ENCODE measurements around the gene USP19.
A peak's percentile ranks its signal among the peaks of the same experiment; 100 is the strongest.

The USP19 gene

DNA sequence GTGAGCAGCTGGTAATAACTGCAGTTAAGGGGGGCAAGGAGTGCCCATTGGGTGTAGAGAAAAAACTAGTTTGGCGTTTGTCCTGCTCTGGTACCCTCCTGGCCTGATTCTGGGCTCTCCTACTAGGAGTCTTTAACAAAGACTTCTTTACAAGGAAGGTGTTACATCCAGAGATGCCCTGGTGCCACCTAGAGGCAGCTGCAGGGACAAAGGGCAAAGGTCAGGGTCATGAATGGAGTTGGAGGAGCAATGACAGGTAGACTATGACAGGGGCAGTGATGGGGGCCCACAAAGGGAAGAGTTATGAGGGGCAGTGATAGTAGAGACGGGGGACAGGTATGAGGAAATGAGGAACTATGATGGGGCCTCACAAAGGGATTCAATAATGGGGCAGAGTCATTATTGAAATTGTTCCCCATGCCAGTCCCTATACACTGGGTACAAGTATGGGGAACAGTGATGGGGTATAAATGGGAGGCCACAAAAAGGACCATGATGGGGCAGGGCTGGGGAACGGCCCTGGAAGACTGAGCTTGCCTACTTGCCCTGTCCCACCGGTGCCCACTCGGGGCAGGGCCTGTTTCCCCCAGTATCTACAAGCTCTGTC is 37.6 kb upstream of the USP19 start:
- H3K4me1 ChIP-seq (ENCODE audit: control insufficient read depth, insufficient read depth, low read length, unreplicated experiment) = no peaks in the 10 kb centered on the region
- no peaks in the 10 kb centered on the region for H3K27me3 ChIP-seq (ENCODE audit: insufficient read depth, low read length)
- H3K27ac ChIP-seq (ENCODE audit: low read depth, low read length) = no peak overlapping the region
- peaks cover 4% of the 10 kb centered on the region; the same call in 1 of the 2 replicates for H3K36me3 ChIP-seq (ENCODE audit: insufficient read depth, low read length)
- no peaks in the 10 kb centered on the region for H3K79me2 ChIP-seq (ENCODE audit: control insufficient read depth, insufficient read depth, low read length, unreplicated experiment)
- H2AFZ ChIP-seq (ENCODE audit: low read length, unreplicated experiment) = no peak overlapping the region
- H3K4me3 ChIP-seq (ENCODE audit: low read depth, low read length) = no peak overlapping the region

DNA sequence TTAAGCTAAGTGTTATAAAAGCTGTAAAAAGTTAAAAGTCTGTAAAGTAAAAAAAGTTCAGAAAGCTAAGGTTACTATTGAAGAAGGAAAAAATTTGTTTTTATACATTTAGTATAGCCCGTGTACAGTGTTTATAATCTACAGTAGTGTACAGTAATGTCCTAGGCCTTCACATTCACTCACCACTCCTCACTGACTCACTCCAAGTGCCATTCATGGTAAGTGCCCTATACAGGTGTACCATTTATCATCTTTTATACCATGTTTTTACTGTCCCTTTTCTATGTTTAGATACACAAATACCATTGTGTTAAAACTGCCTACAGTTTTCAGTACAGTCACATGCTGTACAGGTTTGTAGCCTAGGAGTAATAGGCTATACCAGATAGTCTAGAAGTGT is 36.7 kb upstream of the USP19 start:
- H3K4me1 ChIP-seq (ENCODE audit: control insufficient read depth, insufficient read depth, low read length, unreplicated experiment) = no peaks in the 10 kb centered on the region
- no peak overlapping the region for H3K27ac ChIP-seq (ENCODE audit: low read depth, low read length)
- no peak overlapping the region for H3K4me3 ChIP-seq (ENCODE audit: low read depth, low read length)
- H3K27me3 ChIP-seq (ENCODE audit: insufficient read depth, low read length) = no peaks in the 10 kb centered on the region
- H2AFZ ChIP-seq (ENCODE audit: low read length, unreplicated experiment) = no peak overlapping the region
- no peaks in the 10 kb centered on the region for H3K79me2 ChIP-seq (ENCODE audit: control insufficient read depth, insufficient read depth, low read length, unreplicated experiment)
- H3K36me3 ChIP-seq (ENCODE audit: insufficient read depth, low read length) = 0 out of 2 replicates have a peak, but pooled peaks cover 3% of the 10 kb centered on the region

DNA sequence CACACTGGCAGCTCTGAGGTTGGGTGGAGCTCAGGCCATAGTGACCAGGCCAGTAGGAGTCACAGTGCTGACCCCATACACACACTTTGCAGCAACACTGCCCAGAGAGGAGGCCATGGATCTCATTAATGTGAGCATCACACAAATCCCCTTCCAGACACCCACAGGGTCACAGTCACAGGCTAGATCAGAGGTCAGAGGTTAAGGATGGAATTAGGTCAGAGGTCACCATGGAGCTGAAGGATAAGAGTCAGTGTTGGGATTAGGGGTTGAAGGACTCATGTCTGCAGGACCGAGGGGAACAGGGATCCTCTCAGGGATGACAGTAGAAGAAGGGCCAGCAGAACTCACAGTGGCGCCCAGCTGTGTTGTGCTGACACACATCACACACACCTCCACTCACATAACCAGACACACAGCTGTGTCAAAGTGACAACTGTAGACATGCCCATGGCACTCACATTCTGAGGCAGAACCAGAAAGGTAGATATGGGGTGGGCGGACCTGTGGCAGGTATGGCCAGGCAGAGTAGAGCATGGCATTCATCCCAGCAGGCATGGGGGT is 32.8 kb upstream of the USP19 start:
- Histone ChIP-seq H3K27ac (ENCODE audit: low read depth, low read length) (no peak overlapping the region), H3K4me3 (ENCODE audit: low read depth, low read length) (no peak overlapping the region), H3K27me3 (ENCODE audit: insufficient read depth, low read length) (no peaks in the 10 kb centered on the region), H3K36me3 (ENCODE audit: insufficient read depth, low read length) (no peaks in the 10 kb centered on the region), H3K4me1 (ENCODE audit: control insufficient read depth, insufficient read depth, low read length, unreplicated experiment) (no peaks in the 10 kb centered on the region), H3K79me2 (ENCODE audit: control insufficient read depth, insufficient read depth, low read length, unreplicated experiment) (no peaks in the 10 kb centered on the region), H2AFZ (ENCODE audit: low read length, unreplicated experiment) (no peak overlapping the region)

DNA sequence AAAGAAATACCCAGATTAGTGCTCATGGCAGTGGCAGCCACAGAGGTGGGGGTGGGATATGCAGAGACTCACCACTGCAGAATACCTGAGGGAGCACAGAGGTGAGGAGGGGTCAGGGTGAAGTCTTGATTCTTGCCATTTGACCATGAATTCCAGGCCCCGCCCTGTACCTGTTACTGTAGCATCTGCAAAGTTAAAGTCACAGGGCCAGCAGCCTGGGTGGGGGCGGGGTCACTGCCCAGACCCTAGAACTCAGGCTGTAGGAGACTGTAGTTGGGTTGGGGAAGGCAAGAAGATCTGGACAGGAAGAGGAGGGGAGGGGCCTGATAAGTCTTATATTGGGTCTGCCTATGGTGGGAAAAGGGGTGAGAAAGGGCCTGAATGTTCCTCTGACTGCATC is 31.0 kb upstream of the USP19 start:
- Histone ChIP-seq H3K27me3 (ENCODE audit: insufficient read depth, low read length) (no peaks in the 10 kb centered on the region), H3K4me1 (ENCODE audit: control insufficient read depth, insufficient read depth, low read length, unreplicated experiment) (no peaks in the 10 kb centered on the region), H2AFZ (ENCODE audit: low read length, unreplicated experiment) (no peak overlapping the region), H3K36me3 (ENCODE audit: insufficient read depth, low read length) (no peaks in the 10 kb centered on the region), H3K79me2 (ENCODE audit: control insufficient read depth, insufficient read depth, low read length, unreplicated experiment) (no peaks in the 10 kb centered on the region), H3K4me3 (ENCODE audit: low read depth, low read length) (no peak overlapping the region), H3K27ac (ENCODE audit: low read depth, low read length) (no peak overlapping the region)

DNA sequence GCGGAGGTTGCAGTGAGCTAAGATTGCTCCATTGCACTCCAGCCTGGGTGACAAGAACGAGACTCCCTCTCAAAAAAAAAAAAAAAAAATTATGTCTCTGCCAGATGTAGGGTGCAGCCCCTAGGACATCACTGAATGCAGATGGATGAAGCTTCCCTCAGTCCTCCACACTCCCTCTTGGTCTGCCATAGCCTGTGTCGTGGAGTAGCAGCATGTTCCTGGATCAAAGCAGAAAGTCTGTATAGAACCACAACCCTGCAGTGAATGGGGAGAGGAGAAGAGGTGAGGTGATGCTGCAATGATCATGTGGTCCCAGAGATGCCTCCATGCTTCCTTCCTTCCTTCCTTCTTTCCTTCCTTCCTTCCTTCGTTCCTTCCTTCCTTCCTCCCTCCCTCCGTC is 27.5 kb upstream of the USP19 start:
- Histone ChIP-seq H3K4me3 (ENCODE audit: low read depth, low read length) (no peak overlapping the region), H3K27ac (ENCODE audit: low read depth, low read length) (no peak overlapping the region), H3K36me3 (ENCODE audit: insufficient read depth, low read length) (no peaks in the 10 kb centered on the region), H3K27me3 (ENCODE audit: insufficient read depth, low read length) (no peaks in the 10 kb centered on the region), H2AFZ (ENCODE audit: low read length, unreplicated experiment) (no peak overlapping the region), H3K79me2 (ENCODE audit: control insufficient read depth, insufficient read depth, low read length, unreplicated experiment) (no peaks in the 10 kb centered on the region), H3K4me1 (ENCODE audit: control insufficient read depth, insufficient read depth, low read length, unreplicated experiment) (no peaks in the 10 kb centered on the region)

DNA sequence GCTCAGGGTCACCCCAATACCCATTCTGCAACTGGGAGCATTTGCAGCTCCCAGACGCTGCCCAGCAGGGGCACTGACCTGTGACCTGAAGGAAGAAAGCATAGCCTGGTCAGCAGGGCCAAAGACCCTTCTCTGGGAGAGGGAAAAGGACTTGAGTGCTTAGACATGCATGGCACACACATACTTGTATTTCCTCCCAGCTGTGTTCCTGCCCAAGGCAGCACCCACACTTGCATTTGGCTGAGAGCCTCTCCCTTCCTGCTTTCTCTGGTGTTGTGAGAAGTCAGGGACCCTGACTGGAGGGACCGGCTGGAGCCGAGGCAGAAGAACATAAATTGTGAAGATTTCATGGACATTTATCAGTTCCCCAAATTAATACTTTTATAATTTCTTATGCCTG is 19.5 kb upstream of the USP19 start:
- H3K36me3 ChIP-seq (ENCODE audit: insufficient read depth, low read length) = no peaks in the 10 kb centered on the region
- no peaks in the 10 kb centered on the region for H3K4me1 ChIP-seq (ENCODE audit: control insufficient read depth, insufficient read depth, low read length, unreplicated experiment)
- H3K79me2 ChIP-seq (ENCODE audit: control insufficient read depth, insufficient read depth, low read length, unreplicated experiment) = no peaks in the 10 kb centered on the region
- no peaks in the 10 kb centered on the region for H3K27me3 ChIP-seq (ENCODE audit: insufficient read depth, low read length)
- H3K4me3 ChIP-seq (ENCODE audit: low read depth, low read length) = no peak overlapping the region
- H3K27ac ChIP-seq (ENCODE audit: low read depth, low read length) = no peak overlapping the region
- no peak overlapping the region for H2AFZ ChIP-seq (ENCODE audit: low read length, unreplicated experiment)

DNA sequence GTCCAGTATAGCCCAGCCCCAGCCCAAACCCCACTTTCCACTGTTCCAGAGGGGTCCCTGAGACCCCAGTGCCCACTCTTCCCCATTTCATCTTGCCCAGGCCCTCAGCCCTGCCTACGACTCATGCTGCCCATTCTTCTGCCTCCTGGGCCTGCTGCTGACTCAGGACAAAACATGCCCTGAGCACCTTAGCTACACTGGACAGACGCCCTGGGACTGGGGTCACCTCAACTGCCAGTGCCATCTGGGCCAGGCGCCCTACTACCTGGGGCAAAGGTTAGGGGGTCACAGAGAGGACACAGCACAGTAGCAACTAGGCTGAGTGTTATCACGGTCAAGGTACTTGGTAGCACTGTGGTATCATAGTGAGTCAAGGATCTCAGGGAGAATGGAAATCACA is 14.9 kb upstream of the USP19 start:
- H3K79me2 ChIP-seq (ENCODE audit: control insufficient read depth, insufficient read depth, low read length, unreplicated experiment) = peaks cover 21% of the 10 kb centered on the region
- no peak overlapping the region for H3K27ac ChIP-seq (ENCODE audit: low read depth, low read length)
- H3K36me3 ChIP-seq (ENCODE audit: insufficient read depth, low read length) = no peaks in the 10 kb centered on the region
- no peak overlapping the region for H3K4me3 ChIP-seq (ENCODE audit: low read depth, low read length)
- H3K27me3 ChIP-seq (ENCODE audit: insufficient read depth, low read length) = no peaks in the 10 kb centered on the region
- H3K4me1 ChIP-seq (ENCODE audit: control insufficient read depth, insufficient read depth, low read length, unreplicated experiment) = peaks cover 13% of the 10 kb centered on the region
- no peak overlapping the region for H2AFZ ChIP-seq (ENCODE audit: low read length, unreplicated experiment)

DNA sequence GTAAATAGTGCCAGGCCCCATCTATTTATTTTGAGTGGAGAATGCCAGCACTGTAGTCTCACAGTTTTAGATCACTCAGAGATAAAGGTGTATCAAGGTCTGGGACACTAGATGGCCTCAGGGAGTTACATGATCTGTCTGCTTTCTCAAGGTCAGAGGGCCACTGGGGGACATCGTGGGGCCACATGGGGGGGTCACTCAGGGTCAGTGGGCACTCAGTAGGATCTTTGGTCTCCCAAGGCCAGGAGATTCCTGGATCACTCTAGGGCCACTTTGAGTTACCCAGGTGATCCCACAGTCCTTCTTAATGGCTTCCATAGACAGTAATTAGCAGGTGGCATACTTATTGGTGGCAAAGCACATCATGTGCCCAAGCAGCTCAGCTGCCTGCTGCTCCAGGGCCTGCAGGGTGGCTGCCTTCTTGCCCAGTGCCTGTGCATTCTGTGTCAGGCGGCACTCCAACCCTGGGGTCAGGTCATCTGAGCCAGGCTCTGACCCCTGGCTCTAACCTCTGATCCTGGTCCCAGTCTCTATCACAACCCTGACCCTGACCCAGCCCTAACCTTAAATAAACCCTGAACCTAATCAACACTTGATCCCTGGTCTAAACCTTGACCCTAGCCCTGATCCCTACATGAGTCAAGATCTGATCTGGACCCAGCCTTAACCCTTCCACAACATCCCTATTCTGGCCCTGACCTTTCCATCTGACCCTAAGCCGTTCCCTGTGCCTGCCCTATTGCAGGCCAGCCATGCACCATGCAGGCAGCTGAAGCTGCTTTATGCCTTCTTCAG is 14.0 kb upstream of the USP19 start:
- peaks cover 22% of the 10 kb centered on the region for H3K79me2 ChIP-seq (ENCODE audit: control insufficient read depth, insufficient read depth, low read length, unreplicated experiment)
- H3K27ac ChIP-seq (ENCODE audit: low read depth, low read length) = no peak overlapping the region
- H3K27me3 ChIP-seq (ENCODE audit: insufficient read depth, low read length) = no peaks in the 10 kb centered on the region
- peaks cover 13% of the 10 kb centered on the region for H3K4me1 ChIP-seq (ENCODE audit: control insufficient read depth, insufficient read depth, low read length, unreplicated experiment)
- H3K36me3 ChIP-seq (ENCODE audit: insufficient read depth, low read length) = peaks cover 1% of the 10 kb centered on the region; the same call in 1 of the 2 replicates
- no peak overlapping the region for H2AFZ ChIP-seq (ENCODE audit: low read length, unreplicated experiment)
- no peak overlapping the region; the same call in 1 of the 2 replicates for H3K4me3 ChIP-seq (ENCODE audit: low read depth, low read length)

DNA sequence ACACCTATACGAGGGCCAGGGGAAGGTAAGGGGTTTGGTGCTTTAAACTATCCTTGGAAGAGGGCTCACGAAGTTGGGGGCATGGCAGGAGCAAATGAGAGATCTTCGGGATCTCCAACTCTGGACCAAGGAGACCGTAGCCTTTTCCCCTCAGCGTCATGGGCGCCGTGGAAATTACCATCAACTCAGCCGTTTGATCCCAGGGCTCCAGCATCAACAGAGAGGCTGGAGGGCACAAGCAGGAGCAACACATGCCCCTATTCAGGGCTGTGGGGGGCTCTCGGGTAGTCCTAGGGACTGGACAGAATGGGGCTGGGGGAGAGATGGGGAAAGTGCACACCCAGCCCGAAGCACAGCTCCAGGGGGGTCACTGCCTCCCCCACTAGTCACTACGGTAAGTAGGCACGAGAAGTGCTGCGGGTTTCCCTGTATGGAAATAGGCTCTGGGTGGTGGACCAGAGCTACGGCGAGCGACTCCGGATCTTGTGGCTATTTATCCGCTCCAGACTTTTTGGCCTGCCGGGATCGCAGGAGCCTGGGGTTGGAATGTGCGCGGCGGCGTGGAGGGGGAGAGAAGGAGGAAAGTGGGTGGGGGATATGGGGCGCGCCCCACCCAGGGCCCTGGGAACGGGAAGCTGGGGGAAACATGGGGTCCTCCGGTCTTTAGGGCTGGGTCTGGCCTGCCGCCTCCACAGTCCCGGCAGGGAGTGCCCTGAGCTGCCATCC is 12.8 kb upstream of the USP19 start:
- peak overlapping the region; percentile 62 for H3K27ac ChIP-seq (ENCODE audit: low read depth, low read length)
- peaks cover 9% of the 10 kb centered on the region; the same call in 1 of the 2 replicates for H3K36me3 ChIP-seq (ENCODE audit: insufficient read depth, low read length)
- peaks cover 25% of the 10 kb centered on the region for H3K79me2 ChIP-seq (ENCODE audit: control insufficient read depth, insufficient read depth, low read length, unreplicated experiment)
- peaks cover 13% of the 10 kb centered on the region for H3K4me1 ChIP-seq (ENCODE audit: control insufficient read depth, insufficient read depth, low read length, unreplicated experiment)
- H3K4me3 ChIP-seq (ENCODE audit: low read depth, low read length) = peak overlapping the region; percentile 90
- H3K27me3 ChIP-seq (ENCODE audit: insufficient read depth, low read length) = no peaks in the 10 kb centered on the region
- peak overlapping the region; percentile 92 for H2AFZ ChIP-seq (ENCODE audit: low read length, unreplicated experiment)

DNA sequence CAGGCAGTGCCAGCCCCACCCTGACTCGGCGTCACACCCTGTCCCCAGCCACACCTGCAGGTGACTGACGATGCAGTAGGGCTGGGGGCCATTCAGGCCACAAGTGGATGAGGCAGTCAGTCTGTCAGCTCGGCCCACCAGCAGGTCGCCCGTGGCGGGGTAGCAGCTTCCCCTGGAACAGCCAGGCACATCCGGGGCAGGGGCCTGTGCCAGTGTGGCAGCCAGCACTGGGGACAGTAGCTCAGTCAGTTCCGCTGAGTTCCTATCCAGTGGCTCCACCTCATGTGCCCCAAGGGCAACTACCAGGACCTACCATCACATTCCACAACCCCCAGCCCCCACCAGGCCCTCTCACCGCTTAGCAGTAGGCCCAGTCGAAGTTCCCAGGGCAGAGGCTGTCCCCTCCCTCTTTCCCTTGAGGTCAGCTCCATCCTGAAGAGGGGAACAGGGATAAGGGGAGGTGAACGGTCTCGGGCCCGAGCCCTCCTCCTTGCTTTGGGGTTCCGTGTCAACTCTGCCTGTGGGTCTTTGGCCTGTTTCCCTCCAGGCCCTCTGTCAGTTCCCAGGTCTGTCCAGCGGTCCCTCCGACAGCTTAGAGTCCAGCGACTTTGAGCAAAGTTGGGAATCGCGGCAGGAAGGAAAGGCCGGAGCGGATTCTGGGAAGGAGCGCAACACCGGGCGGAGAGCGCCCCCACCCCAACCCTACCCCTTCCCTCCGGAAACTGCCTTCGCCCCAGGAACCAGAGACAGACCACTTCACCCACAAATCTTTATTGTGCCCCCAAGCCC is 12.0 kb upstream of the USP19 start, which contains the start of gene LAMB2:
Gene LAMB2 (minus strand): TSS at position 614 of the 789 bp plus-strand sequence. CDS start 183 bp downstream, at position 431.
- H3K79me2 ChIP-seq (ENCODE audit: control insufficient read depth, insufficient read depth, low read length, unreplicated experiment) = peaks cover 25% of the 10 kb centered on the region
- peaks cover 13% of the 10 kb centered on the region for H3K4me1 ChIP-seq (ENCODE audit: control insufficient read depth, insufficient read depth, low read length, unreplicated experiment)
- peak within 1 kb of the TSS; percentile 62 for H3K27ac ChIP-seq (ENCODE audit: low read depth, low read length)
- H3K27me3 ChIP-seq (ENCODE audit: insufficient read depth, low read length) = no peaks in the 10 kb centered on the region
- peak within 1 kb of the TSS; percentile 92 for H2AFZ ChIP-seq (ENCODE audit: low read length, unreplicated experiment)
- peak within 1 kb of the TSS; percentile 90 for H3K4me3 ChIP-seq (ENCODE audit: low read depth, low read length)
- peaks cover 13% of the 10 kb centered on the region; the same call in 1 of the 2 replicates for H3K36me3 ChIP-seq (ENCODE audit: insufficient read depth, low read length)

Data from ACC112 (cell line).